AG09319 (cell line): Measurements from ENCODE around the gene SLFN13.
"Not testable (repeated sequence)": the region's sequence is repeated elsewhere in the genome, so short reads cannot be mapped to it uniquely, and the experiment has no call there.

Experiments
- DNase-seq: peaks from one replicate; pipeline ENCODE4 v3.0.0-alpha.2; 2010; ENCODE audit warnings: low read depth; ENCODE audit errors: extremely low read depth
- CTCF ChIP-seq: IDR thresholded peaks from 2 replicates; pipeline ENCODE4 v1.5.1; 2011; ENCODE audit warnings: low read depth, mild to moderate bottlenecking, inconsistent platforms, low read length, moderate library complexity

Gene SLFN13

GRCh38 chr17:35404360-35404759 lies 44.2 kb downstream of the SLFN13 start:
- TF ChIP-seq CTCF: no peak
- DNase-seq: no peak

- DNase-seq: not testable (repeated sequence)
These were observed 54.8 kb downstream of the SLFN13 start for GRCh38 chr17:35393783-35394182.

- no peak for DNase-seq
- no peak for TF ChIP-seq CTCF
These were observed 57.9 kb downstream of the SLFN13 start for GRCh38 chr17:35390663-35391062.

GRCh38 chr17:35390156-35390555 lies 58.4 kb downstream of the SLFN13 start:
- no peak for TF ChIP-seq CTCF
- DNase-seq: no peak

- TF ChIP-seq CTCF: no peak
- DNase-seq: no peak
These were observed 61.1 kb downstream of the SLFN13 start for GRCh38 chr17:35387496-35387895.
